Endothelial cell of umbilical vein (primary cell): ENCODE results near the gene PRKG1. TPM values are rescaled to one million over a fixed set of nuclear protein-coding genes. Genes with fewer than 3 reads are reported as not detected.

Experiments
- BruUV-seq: library from RNA; stranded (reverse); fragments of 400-500 nt; replicated peaks from 2 replicates; lab custom pipeline; 2021; lab: Mats Ljungman, UMichigan
- CTCF ChIA-PET: fragments of 300-600, 350-600 bp; sonication (Branson Sonifier 250); formaldehyde crosslinking; loops from one replicate; lab custom pipeline; 2021; ENCODE audit warnings: antibody characterized with exemption, inconsistent platforms; lab: Charles Lee
- POLR2A ChIA-PET: fragments of 300-600, 350-600 bp; sonication (Branson Sonifier 250); formaldehyde crosslinking; loops from one replicate; lab custom pipeline; 2021; ENCODE audit warnings: antibody characterized with exemption, inconsistent platforms; lab: Charles Lee
- DNase-seq: peaks from one replicate; pipeline ENCODE4 v3.0.0-alpha.2; 2011; ENCODE audit warnings: low read depth, low spot score
- FAIRE-seq: peaks from 2 replicates; lab custom pipeline; 2011; peaks lifted over from hg19 to GRCh38; lab: Jason Lieb, UNC
- H2AFZ ChIP-seq: 2 replicates; pipeline ENCODE4 v1.6.0; 2012; ENCODE audit warnings: low read depth, low read length, control low read depth, inconsistent platforms
- H3K27ac ChIP-seq: 2 replicates; pipeline ENCODE4 v1.5.1; 2011; ENCODE audit warnings: low read depth, mild to moderate bottlenecking, control low read depth, low read length, moderate library complexity; ENCODE audit not compliant: insufficient read depth
- H3K27me3 ChIP-seq, 2 experiments: 2 replicates each; pipeline versions ENCODE4 v1.6.0 to v1.6.1; 2011; ENCODE audit warnings: low read length in 2 of 2, mixed read lengths in 1 of 2; ENCODE audit not compliant: control insufficient read depth in 2 of 2, insufficient read depth in 2 of 2
- H3K36me3 ChIP-seq, 2 experiments: 2 replicates in 1 of 2; 3 replicates in 1 of 2; pipeline ENCODE4 v1.5.1; 2011; ENCODE audit warnings: low read length in 2 of 2, mild to moderate bottlenecking in 1 of 2, moderate library complexity in 1 of 2; ENCODE audit not compliant: control insufficient read depth in 2 of 2, insufficient read depth in 2 of 2; ENCODE audit errors: extremely low read depth in 1 of 2
- H3K4me1 ChIP-seq: 3 replicates; pipeline ENCODE4 v1.5.1; 2011; ENCODE audit warnings: mild to moderate bottlenecking, low read length; ENCODE audit not compliant: control insufficient read depth, insufficient read depth; ENCODE audit errors: extremely low read depth
- H3K4me2 ChIP-seq: 2 replicates; pipeline ENCODE4 v1.6.1; 2011; ENCODE audit warnings: low read length, control low read depth, mixed read lengths; ENCODE audit not compliant: insufficient read depth
- H3K4me3 ChIP-seq, 3 experiments: fragments of 200-600 bp in 1 of 3; sonication (generic), shearing (Covaris generic) in 1 of 3; replicated peaks in 1 of 3; 2 replicates each; pipeline ENCODE4 v1.5.1; 2011 to 2016; ENCODE audit warnings: control low read depth in 3 of 3, low read length in 3 of 3, mild to moderate bottlenecking in 2 of 3, inconsistent platforms in 1 of 3, low read depth in 1 of 3, moderate library complexity in 1 of 3; ENCODE audit not compliant: insufficient read depth in 1 of 3
- H3K79me2 ChIP-seq: 2 replicates; pipeline ENCODE4 v1.6.0; 2012; ENCODE audit warnings: low read length, inconsistent platforms; ENCODE audit not compliant: control insufficient read depth, insufficient read depth
- H3K9ac ChIP-seq: replicated peaks from 2 replicates; pipeline ENCODE3; 2011; ENCODE audit warnings: low read length, control low read depth; ENCODE audit not compliant: insufficient read depth; ENCODE audit errors: extremely low read depth
- H3K9me1 ChIP-seq: replicated peaks from 3 replicates; pipeline ENCODE4 v1.6.0; 2011; ENCODE audit warnings: mild to moderate bottlenecking, low read length; ENCODE audit not compliant: control insufficient read depth, insufficient read depth; ENCODE audit errors: extremely low read depth
- H3K9me3 ChIP-seq: replicated peaks from 2 replicates; pipeline ENCODE4 v1.5.1; 2012; ENCODE audit warnings: low read length, inconsistent platforms; ENCODE audit not compliant: control insufficient read depth, insufficient read depth
- H4K20me1 ChIP-seq: replicated peaks from 2 replicates; pipeline ENCODE3; 2011; ENCODE audit warnings: mild to moderate bottlenecking, low read length; ENCODE audit not compliant: control insufficient read depth, insufficient read depth; ENCODE audit errors: extremely low read depth
- EZH2 ChIP-seq: IDR thresholded peaks from 2 replicates; pipeline ENCODE4 v1.6.1; 2012; ENCODE audit warnings: borderline replicate concordance, low read depth, mild to moderate bottlenecking, moderate library complexity, low read length, inconsistent platforms; ENCODE audit not compliant: severe bottlenecking
- MAX ChIP-seq: IDR thresholded peaks from 2 replicates; pipeline ENCODE4 v1.6.1; 2011; ENCODE audit not compliant: insufficient read depth, insufficient read length
- MYC ChIP-seq: IDR thresholded peaks from one replicate; pipeline ENCODE4 v1.6.1; 2011; ENCODE audit warnings: mild to moderate bottlenecking, low read depth, low read length
- POLR2A ChIP-seq: IDR thresholded peaks from 2 replicates; pipeline ENCODE4 v1.6.1; 2012; ENCODE audit warnings: low read depth, mild to moderate bottlenecking, control low read depth, low read length
- POLR2AphosphoS5 ChIP-seq: IDR thresholded peaks from 2 replicates; pipeline ENCODE4 v1.6.1; 2012; ENCODE audit warnings: low read depth, mild to moderate bottlenecking, control low read depth, low read length, moderate library complexity; ENCODE audit not compliant: insufficient read depth
- dilution Hi-C: fragments of 300-500 bp; cut with MboI; formaldehyde crosslinking; loops from one replicate; pipeline ENCODE4 v1.15.0; 2019; ENCODE audit warnings: low sequenced_read_pairs; ENCODE audit not compliant: extremely low pct_ligation_motif_present
- intact Hi-C: fragments of 100-400 bp; cut with micrococcal nuclease; formaldehyde crosslinking; loops from one replicate; pipeline ENCODE4 v1.10.0; 2022
- polyA plus RNA-seq, 4 experiments: library from polyadenylated mRNA; depleted of rRNA in 3 of 4; stranded (reverse) in 3 of 4; unstranded in 1 of 4; fragments of >200 nt; gene quantifications; 2 replicates each; pipeline versions ENCODE4 v1.2.1 to v1.2.3, GENCODE V29; 2011 to 2012; ENCODE audit warnings: missing spikeins in 1 of 4
- total RNA-seq: library from RNA; stranded (reverse); gene quantifications from 2 replicates; pipeline ENCODE4 v1.2.3, GENCODE V29; 2021

PRKG1 gene
- total and polyA plus RNA-seq, 2 donors (not counting 3 experiments of a cell fraction or from before 2014, with no cell fraction given), result 0.01 to 0.18 TPM

- Histone ChIP-seq H2AFZ (no peak overlapping the region), H3K36me3 (no peaks in the 10 kb centered on the region), H3K4me2 (no peak overlapping the region), H3K9ac (no peak overlapping the region), H3K27me3 (peaks cover 25 to 35% of the 10 kb centered on the region in 2 experiments), H3K4me3 (no peak overlapping the region), H3K4me1 (no peaks in the 10 kb centered on the region), H3K9me1 (no peaks in the 10 kb centered on the region), H3K9me3 (no peaks in the 10 kb centered on the region), H3K79me2 (no peaks in the 10 kb centered on the region), H4K20me1 (no peaks in the 10 kb centered on the region), H3K27ac (no peak overlapping the region)
- ChIA-PET POLR2A (no interaction called here), CTCF (interaction anchor here (0.8 to 1.2 kb wide), 3 partner anchors 16 to 309 kb away, joined by 3 read pairs; no protein-coding TSS in a partner anchor)
- dilution Hi-C loops, result no loop called here
- FAIRE-seq (no peak), DNase-seq (no peak)
- BruUV-seq, result no TSS peak
- no peak for TF ChIP-seq EZH2
- intact Hi-C loops, result no loop called here
Observed at GRCh38 chr10:51080311-51081006, 6.2 kb downstream of the PRKG1 start.

- POLR2A ChIA-PET, result interaction anchor here (0.6 kb wide), 1 partner anchor 930 kb away, joined by 3 read pairs; no protein-coding TSS in a partner anchor
- Histone ChIP-seq H3K4me3 (no peak overlapping the region), H3K9me1 (no peaks in the 10 kb centered on the region), H3K27me3 (peaks cover 20 to 22% of the 10 kb centered on the region in 2 experiments), H4K20me1 (no peaks in the 10 kb centered on the region), H3K9me3 (no peaks in the 10 kb centered on the region), H3K79me2 (no peaks in the 10 kb centered on the region), H2AFZ (no peak overlapping the region), H3K27ac (no peak overlapping the region), H3K36me3 (no peaks in the 10 kb centered on the region), H3K4me1 (no peaks in the 10 kb centered on the region), H3K4me2 (no peak overlapping the region), H3K9ac (no peak overlapping the region)
- dilution Hi-C loops (no loop called here), intact Hi-C loops (no loop called here)
- CTCF ChIA-PET, result interaction anchor here (0.6 to 1.3 kb wide), 4 partner anchors 9 to 899 kb away, joined by 3 read pairs; no protein-coding TSS in a partner anchor
- no peak for FAIRE-seq
- TF ChIP-seq MYC, result no peak
- no peak for TF ChIP-seq POLR2AphosphoS5
- no peak for TF ChIP-seq MAX
- TF ChIP-seq POLR2A, result no peak
- no peak for DNase-seq
- no TSS peak for BruUV-seq
Observed at GRCh38 chr10:51082857-51083256, 8.6 kb downstream of the PRKG1 start.
